ENCODE results near the gene SLC8B1.

The SLC8B1 gene

GRCh38 chr12:113347107-113347506 lies 12.2 kb upstream of the SLC8B1 start:
- no peak for DNase-seq (ENCODE audit: low read depth)
- TF ChIP-seq, protein P1, sequence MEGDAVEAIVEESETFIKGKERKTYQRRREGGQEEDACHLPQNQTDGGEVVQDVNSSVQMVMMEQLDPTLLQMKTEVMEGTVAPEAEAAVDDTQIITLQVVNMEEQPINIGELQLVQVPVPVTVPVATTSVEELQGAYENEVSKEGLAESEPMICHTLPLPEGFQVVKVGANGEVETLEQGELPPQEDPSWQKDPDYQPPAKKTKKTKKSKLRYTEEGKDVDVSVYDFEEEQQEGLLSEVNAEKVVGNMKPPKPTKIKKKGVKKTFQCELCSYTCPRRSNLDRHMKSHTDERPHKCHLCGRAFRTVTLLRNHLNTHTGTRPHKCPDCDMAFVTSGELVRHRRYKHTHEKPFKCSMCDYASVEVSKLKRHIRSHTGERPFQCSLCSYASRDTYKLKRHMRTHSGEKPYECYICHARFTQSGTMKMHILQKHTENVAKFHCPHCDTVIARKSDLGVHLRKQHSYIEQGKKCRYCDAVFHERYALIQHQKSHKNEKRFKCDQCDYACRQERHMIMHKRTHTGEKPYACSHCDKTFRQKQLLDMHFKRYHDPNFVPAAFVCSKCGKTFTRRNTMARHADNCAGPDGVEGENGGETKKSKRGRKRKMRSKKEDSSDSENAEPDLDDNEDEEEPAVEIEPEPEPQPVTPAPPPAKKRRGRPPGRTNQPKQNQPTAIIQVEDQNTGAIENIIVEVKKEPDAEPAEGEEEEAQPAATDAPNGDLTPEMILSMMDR (IDR thresholded peaks at IDR 0.05; ENCODE audit: control insufficient read depth, insufficient read depth, low read depth, low read length, missing control alignments), result no peak
- H3K4me3 ChIP-seq (ENCODE audit: control insufficient read depth, low read depth, low read length), result no peak overlapping the region

DNA sequence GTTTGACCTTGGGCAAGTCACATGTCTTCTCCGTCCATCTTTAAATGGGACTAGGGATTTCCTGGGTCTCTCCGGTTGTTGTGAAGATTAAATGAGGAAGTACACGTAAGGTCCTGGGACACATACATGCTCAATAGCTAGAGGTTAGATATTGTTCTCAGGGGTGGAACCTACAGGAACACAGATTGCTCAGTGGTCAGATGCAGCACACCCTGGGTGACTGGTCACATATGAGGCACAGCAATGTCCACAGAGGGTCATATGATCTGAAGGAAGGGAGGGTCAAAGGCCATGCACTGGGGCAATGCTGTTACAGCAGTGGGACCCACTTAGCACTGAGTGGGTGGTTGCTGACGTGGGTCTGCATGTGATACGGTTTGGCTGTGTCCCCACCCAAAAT lies 11.4 kb upstream of the SLC8B1 start:
- TF ChIP-seq, protein P1 (IDR thresholded peaks at IDR 0.05; ENCODE audit: control insufficient read depth, insufficient read depth, low read depth, low read length, missing control alignments), result no peak
- no peak for DNase-seq (ENCODE audit: low read depth)
- H3K4me3 ChIP-seq (ENCODE audit: control insufficient read depth, low read depth, low read length), result no peak overlapping the region

- TF ChIP-seq, protein P1 (IDR thresholded peaks at IDR 0.05; ENCODE audit: control insufficient read depth, insufficient read depth, low read depth, low read length, missing control alignments), result no peak
- H3K4me3 ChIP-seq (ENCODE audit: control insufficient read depth, low read depth, low read length), result no peak overlapping the region
- no peak for DNase-seq (ENCODE audit: low read depth)
Observed at GRCh38 chr12:113345318-113345717, 10.4 kb upstream of the SLC8B1 start.

GRCh38 chr12:113341535-113341934 lies 6.6 kb upstream of the SLC8B1 start:
- no peak overlapping the region for H3K4me3 ChIP-seq (ENCODE audit: control insufficient read depth, low read depth, low read length)
- TF ChIP-seq, protein P1 (IDR thresholded peaks at IDR 0.05; ENCODE audit: control insufficient read depth, insufficient read depth, low read depth, low read length, missing control alignments), result no peak
- no peak for DNase-seq (ENCODE audit: low read depth)

- no peak overlapping the region for H3K4me3 ChIP-seq (ENCODE audit: control insufficient read depth, low read depth, low read length)
- DNase-seq (ENCODE audit: low read depth), result no peak
- TF ChIP-seq, protein P1 (IDR thresholded peaks at IDR 0.05; ENCODE audit: control insufficient read depth, insufficient read depth, low read depth, low read length, missing control alignments), result no peak
Observed at GRCh38 chr12:113340061-113340460, 5.2 kb upstream of the SLC8B1 start.

DNA sequence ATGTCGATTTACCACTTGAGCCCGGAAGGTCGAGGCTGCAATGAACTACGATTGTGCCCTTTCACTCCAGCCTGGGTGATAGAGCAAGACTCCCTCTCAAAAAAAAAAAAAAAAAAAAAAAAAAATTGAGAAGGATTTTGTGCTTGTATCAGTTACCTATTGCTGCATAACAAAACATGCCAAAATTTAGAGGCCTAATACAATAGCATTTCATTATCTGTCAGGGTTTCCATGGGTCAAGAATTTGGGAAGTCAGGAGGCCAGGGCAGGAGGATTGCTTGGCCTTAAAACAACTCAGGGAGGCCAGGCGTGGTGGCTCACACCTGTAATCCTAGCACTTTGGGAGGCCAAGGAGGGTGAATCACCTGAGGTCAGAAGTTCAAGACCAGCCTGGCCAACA lies 4.6 kb upstream of the SLC8B1 start:
- no peak overlapping the region for H3K4me3 ChIP-seq (ENCODE audit: control insufficient read depth, low read depth, low read length)
- TF ChIP-seq, protein P1 (IDR thresholded peaks at IDR 0.05; ENCODE audit: control insufficient read depth, insufficient read depth, low read depth, low read length, missing control alignments), result no peak
- DNase-seq (ENCODE audit: low read depth), result no peak
